Measurements from ENCODE around the gene PLRG1.

PLRG1 gene

DNA sequence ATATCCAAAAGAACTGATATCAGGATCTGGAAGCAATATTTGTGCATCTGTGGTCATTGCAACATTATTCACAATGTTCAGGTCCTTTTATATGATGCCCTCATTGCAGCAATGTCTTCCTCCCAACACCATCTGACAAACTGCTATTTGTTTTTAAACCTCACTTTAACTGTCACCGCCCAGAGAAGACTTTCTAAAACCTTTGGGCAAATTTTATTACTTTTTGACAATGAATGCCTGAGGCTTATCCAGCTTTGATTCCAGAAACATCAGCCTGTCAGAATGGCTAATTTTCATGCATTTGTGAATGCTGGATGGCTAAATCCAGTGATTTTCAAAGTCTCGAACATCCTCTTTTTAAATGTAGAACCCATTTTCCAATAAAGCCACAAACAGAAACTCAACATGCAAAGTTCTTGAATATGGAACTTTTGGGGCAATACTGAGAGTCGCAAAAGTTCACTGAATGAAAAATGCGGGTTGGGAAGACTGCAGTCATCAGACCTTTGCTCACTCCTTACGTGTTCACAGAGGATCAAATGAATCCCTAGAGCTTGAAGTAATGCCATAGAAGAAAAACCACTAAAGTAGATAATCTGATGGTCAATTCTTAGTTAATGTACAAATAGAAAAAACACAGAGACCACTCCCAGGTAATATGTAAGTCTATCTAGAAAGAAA is 23.1 kb upstream of the PLRG1 start:
- no peak for DNase-seq

DNA sequence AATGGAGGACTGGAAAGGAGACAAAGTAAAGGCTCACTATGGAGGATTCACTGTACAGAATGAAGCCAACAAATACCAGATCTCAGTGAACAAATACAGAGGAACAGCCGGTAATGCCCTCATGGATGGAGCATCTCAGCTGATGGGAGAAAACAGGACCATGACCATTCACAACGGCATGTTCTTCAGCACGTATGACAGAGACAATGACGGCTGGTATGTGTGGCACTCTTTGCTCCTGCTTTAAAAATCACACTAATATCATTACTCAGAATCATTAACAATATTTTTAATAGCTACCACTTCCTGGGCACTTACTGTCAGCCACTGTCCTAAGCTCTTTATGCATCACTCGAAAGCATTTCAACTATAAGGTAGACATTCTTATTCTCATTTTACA is 19.4 kb upstream of the PLRG1 start:
- DNase-seq = no peak

DNA sequence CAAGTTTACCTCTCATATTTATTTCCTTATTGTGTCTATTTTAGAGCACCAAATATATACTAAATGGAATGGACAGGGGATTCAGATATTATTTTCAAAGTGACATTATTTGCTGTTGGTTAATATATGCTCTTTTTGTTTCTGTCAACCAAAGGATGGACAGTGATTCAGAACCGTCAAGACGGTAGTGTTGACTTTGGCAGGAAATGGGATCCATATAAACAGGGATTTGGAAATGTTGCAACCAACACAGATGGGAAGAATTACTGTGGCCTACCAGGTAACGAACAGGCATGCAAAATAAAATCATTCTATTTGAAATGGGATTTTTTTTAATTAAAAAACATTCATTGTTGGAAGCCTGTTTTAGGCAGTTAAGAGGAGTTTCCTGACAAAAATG is 18.8 kb upstream of the PLRG1 start:
- no peak for DNase-seq

DNA sequence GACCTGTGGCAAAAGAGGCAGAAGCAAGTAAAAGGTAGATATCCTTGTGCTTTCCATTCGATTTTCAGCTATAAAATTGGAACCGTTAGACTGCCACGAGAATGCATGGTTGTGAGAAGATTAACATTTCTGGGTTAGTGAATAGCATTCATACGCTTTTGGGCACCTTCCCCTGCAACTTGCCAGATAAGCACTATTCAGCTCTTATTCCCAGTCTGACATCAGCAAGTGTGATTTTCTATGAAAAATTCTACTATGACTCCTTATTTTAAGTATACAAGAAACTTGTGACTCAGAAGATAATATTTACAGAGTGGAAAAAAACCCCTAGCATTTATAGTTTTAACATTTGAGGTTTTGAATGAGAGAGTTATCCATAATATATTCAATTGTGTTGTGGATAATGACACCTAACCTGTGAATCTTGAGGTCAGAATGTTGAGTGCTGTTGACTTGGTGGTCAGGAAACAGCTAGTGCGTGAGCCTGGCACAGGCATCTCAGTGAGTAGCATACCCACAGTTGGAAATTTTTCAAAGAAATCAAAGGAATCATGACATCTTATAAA is 16.5 kb upstream of the PLRG1 start:
- no peak for DNase-seq

DNA sequence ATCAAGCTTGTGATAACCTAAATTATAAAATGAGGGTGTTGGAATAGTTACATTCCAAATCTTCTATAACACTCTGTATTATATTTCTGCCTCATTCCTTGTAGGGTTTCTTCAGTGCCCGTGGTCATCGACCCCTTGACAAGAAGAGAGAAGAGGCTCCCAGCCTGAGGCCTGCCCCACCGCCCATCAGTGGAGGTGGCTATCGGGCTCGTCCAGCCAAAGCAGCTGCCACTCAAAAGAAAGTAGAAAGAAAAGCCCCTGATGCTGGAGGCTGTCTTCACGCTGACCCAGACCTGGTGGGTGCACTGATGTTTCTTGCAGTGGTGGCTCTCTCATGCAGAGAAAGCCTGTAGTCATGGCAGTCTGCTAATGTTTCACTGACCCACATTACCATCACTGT is 15.5 kb upstream of the PLRG1 start:
- DNase-seq = no peak

DNA sequence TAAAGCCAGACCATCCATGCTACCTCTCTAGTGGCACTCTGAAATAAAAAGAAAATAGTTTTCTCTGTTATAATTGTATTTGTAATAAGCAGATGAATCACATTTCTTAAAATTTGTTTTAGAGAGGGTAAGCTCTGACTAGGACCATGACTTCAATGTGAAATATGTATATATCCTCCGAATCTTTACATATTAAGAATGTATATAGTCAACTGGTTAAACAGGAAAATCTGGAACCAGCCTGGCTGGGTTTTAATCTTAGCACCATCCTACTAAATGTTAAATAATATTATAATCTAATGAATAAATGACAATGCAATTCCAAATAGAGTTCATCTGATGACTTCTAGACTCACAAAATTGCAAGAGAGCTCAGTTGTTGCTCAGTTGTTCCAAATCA is 14.1 kb upstream of the PLRG1 start:
- no peak for DNase-seq

DNA sequence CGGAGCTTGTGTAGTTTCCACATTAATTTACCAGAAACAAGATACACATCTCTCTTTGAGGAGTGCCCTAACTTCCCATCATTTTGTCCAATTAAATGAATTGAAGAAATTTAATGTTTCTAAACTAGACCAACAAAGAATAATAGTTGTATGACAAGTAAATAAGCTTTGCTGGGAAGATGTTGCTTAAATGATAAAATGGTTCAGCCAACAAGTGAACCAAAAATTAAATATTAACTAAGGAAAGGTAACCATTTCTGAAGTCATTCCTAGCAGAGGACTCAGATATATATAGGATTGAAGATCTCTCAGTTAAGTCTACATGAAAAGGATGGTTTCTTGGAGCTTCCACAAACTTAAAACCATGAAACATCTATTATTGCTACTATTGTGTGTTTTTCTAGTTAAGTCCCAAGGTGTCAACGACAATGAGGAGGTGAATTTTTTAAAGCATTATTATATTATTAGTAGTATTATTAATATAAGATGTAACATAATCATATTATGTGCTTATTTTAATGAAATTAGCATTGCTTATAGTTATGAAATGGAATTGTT is 12.6 kb upstream of the PLRG1 start, which contains the start of gene FGB:
TSS of gene FGB (plus strand) at position 315 of the 558 bp plus-strand sequence. CDS start at position 323, 8 bp downstream.
- DNase-seq = no peak

DNA sequence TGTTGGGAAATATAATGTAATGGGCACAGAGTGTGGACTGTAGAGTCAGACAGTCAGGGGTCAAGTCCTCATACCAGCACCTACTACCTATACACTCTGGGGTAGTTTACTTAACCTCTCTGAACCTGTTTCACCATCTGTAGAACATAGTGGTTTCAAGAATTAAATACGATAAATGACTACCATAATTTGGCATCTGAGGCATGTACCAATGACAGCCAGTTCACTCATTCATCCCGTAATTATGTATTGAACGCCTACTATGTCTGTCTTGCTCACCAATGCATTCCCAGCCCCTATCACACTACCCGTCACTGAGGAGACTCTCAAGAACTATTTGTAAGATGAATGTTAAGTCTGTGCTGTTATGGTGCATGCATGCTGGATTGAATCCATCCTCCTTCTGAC is 10.6 kb upstream of the PLRG1 start:
- DNase-seq = no peak

DNA sequence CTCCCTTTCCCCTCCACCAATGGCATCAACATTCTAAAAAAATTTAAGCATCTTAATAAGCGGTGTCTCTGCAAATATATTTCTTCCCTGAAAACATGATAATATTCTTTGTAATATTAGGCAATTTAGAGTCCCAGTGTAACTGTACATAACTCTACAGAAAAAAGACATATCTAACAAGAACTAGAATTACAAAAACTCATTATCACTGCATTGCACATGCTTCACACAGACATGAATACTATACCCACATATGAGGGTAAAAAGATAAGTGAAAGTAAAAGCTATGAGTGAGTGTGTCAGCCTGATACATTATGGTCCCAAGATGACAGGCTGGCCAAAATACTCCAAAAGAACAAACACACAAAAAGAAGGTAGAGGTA is 10.2 kb upstream of the PLRG1 start:
- DNase-seq = no peak

DNA sequence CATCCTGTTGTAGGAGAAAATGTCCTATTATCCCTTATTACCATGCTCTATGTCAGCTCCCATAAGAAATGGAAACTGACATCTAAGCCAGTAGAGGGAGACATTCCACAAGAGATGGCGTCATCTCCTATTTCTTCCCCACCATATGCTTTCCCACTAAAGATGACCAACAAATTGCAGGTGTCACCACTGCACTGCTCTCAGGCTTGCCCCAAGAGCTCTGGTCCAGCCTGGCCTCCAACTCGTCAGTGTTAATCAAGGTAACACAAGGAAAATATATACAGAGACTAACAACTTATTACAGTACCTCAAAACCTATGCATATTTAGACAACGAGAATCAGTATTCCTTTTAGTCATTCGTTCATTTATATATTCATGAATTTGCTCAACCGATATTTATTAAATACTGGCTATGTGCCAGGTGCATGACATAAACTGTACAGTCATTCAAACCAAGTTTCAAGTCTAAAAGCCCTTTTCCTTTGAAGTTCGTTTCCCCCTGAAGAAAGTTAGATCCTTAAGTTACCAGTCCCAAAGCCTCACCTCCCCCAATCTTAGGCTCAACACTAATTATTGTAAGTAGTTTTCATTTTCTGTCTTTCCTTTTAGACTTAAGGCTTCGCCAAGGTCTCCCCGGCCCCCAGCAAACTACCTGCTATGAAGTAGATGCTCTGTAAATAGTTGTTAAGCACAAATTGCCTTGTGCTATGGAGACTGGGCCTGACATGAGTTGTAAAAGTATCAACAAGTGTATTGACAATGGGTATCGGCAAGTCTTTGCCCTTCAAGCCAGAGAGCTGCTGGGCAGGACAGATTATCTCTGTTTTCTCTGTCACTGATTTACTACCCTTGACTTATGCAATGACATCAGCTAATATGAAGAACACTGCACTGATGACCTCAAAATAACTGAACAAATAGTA is 9.6 kb upstream of the PLRG1 start:
- no peak for DNase-seq

DNA sequence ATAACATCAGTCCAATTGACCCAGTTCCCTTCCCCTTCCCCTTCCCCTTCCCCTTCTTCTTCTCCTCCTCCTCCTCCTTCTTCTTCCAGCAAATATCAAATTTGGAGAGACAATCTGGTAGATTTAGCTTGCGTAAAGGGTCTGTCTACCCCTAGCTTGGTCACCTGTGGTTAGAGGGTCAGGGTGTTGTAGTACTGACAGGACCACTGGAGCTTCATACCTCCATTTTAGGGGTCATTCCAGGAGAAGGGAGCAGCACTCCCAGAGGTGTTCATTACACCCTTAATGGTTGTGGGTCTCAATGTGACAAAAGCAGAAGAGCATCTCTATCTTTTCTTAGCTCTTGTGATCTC is 8.9 kb upstream of the PLRG1 start:
- DNase-seq = no peak

DNA sequence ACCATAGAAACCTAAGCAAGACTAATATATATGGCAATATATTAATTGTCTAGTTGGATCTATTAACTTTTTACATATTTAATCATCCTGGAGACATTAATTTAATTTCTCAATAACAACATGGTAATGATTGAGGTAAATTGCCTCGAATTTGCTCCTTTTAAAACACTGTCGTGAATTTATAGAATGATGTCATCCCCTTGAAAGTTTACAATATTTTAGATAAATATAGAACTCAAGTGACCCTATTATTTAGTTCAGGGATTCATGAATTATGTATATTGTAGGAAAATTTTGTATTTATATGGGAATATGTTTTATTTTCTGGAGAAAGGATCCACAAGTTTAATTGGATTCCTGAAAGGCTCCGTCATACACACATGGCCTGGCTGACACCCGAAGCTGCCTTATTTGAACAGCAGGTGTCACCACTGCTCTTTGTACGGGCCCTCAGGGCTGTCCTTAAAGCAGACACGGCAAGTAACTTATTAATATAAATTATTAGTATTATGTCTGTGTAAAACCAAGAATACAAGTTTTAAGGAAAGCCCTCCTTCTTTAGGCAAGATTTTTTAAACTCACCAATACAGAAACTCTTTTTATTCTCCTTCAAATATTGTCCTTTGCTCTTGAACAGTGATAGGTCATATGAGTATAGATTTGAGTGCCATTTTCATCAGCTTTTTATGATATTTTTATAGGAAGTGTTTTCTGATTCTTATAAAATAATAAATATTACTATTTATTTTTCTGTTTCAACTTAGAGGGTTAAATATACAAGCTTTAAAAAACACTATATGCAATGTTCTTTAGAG is 1.9 kb upstream of the PLRG1 start:
- peak; percentile 22 for DNase-seq

DNA sequence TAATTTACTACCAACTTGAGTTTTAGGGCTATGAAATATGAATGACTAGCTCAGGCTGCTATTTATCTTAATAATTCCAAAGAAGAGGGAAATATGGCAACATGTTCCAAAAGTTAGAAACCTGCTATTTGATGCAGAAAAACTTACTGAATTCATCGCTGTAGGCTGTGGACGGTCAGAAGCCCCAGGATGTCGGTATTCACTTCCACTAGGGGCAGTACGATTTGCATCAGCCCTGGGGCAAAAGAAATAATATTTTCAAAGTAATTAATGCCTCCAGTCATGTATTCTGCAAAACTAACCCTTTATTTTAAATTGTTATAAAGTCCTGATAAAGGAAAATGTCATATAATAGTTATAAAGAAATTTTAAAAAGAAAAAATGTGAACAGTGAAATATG is 4.5 kb downstream of the PLRG1 start:
- no peak for DNase-seq

DNA sequence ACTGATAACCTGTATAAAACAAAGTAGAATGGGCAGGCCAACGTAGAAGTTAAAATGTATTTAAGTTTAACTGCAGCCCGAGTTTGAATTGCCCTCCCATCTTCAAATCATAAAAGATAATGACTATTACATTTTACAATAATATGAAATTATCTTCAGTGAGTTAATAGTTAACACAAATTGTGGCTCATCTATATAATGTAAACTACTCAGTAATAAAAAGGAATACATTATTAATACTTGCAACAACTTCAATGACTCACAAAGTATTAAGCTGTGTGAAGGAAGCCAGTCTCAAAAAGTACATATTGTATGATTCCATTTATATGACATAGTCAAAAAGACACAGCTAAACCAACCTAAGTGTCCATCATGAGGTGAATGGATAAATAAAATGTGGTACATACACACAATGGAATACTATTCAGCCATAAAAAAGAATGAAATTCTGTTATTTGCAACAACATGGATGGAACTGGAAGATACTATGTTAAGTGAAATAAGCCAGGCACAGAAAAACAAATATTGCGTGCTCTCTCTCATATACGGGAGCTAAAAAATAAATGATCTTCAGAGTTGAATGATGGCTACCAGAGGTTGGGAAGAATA is 7.8 kb downstream of the PLRG1 start:
- no peak for DNase-seq

DNA sequence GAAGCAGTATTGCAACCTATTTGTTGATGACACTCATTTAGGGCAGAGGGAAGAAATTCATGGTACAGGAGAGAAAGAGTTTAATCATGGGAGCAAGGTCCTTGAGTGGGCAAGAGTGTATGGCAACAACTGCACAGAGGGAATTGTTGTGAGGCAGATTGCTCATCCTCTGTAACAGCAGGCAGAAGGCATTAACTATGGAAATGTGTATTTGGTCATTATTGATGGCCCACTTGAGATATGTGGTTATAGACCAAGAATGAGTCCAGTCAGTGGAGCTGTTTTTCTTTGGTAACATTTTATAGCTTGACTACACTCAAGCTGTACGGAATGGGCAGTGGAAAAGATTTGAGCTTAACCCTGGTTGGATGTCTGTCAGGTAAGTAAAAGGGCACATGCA is 15.9 kb downstream of the PLRG1 start:
- DNase-seq = no peak

DNA sequence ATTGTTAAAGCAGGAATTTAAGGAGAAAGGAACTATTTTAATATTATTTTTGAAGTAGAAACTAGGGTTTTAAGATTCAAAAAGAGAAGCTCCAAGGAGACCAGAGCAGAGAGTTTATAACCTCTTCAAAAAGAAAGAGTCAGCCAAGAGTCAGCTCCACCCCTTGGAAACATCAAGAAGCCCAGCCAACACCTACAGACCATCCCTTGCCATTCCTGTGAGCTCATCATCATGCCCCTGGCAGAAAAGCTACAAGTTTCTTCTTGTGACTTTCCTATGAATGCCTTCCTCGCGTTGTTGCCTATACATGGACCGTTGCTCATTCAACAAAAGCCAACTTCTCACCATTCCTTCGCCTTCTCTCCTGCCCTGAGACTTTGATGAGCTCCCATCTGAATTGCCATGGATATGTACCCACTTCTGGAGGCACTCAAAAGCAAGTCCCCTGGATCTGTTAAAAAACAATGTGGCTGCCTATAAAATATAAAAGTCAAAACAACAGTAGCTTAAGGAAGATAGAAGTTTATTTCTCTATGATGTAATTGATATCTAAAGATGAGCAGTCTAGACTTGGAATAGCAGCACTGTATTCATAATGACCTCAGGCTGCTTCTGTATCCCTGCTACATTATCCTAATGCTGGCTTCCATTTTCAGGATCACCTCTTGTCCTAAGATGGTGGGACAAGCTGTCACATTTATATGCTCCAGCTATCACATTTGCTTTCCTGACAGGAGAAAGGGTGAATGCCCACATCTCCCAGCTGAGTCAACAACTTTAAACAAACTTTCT is 20.3 kb downstream of the PLRG1 start:
- DNase-seq = no peak

DNA sequence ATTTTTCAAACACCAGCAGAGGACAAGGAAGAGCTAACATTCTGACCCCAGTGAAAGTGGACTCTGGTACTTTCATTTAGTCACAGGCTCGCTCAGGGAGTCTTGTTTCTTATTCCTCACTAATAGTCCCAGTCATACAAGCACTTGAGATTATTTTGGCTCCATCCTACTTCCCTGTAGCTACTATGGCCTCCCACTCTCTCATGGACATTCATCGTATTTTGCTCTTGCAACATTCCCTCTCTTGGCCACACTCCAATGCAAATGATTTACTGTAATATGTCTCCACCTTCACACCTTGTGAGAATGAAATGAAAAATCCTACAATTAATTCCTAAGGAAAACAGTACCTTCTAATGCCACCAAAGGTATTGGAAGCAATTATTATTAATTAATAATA is 21.3 kb downstream of the PLRG1 start:
- DNase-seq = no peak

DNA sequence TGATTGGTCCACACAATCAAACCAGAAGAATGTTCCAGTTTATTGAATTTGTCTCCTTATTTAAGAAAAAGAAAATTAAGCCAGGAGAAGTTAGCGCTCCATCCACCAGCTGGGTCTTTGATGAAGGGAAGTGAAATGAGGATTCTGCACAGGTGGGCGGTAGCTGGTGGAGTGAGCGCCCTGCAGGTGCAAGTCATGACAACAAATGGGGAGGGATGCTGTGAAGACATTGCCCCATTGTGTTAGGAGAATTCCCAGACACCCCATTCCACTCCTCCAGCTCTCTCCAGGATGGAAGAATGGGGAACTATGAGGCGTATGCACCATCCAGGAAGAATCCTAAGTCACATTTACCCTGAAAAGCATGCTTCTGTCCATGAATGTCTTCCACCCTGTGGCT is 22.9 kb downstream of the PLRG1 start:
- DNase-seq = no peak

DNA sequence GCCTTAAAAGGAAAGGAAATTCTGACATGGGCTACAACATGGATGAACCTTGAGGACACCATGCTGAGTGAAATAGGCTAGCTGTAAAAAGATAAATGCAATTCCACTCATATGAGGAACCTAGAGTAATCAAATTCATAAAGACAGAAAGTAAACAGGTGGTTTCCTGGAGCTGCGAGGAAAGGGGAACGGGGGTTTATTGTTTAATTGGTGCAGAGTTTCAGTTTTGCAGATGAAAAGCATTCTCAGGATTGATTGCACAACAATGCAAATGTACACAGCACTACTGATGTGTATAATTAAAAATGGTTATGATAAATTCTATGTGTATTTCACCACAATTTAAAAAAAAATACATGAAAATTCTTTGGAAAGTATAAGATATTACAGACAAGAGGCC is 24.0 kb downstream of the PLRG1 start:
- DNase-seq = no peak

DNA sequence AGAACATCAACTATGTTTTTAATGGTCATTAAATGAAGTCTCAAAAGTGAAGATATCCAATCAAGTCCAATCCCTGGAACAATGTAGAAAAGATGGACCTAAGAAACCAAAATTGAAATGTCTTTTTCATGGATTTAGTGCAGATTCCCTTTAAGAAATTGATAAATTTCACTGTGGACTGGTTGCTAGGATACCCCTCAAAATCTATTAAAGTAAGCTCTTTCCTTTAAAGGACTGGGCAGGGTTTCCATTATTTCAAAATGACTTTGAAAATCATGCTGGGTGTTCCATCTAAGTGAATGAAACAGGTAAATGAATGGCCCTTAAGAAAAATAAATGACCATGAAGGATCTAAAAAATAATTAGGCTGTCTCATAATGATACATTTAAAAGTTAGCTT is 28.6 kb downstream of the PLRG1 start:
- no peak for DNase-seq

DNA sequence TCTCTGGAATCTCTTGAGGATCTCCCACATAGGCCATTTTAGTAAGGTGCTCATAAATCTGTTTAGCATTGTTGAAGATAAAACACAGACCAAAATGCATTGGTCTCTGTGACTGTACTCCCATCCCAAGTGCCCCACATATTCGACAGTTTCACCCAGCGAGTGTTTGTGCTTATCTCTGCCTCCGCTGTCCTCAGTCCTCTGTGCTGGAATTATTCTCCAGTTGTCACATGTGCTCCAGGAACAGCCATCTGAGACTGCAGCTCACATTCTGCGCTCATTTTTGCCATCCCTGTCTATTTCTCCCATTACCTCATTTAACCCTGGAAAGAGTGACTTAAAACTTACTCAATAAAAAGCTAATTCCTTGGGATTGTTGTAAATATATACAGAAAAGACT is 31.0 kb downstream of the PLRG1 start:
- DNase-seq = no peak

DNA sequence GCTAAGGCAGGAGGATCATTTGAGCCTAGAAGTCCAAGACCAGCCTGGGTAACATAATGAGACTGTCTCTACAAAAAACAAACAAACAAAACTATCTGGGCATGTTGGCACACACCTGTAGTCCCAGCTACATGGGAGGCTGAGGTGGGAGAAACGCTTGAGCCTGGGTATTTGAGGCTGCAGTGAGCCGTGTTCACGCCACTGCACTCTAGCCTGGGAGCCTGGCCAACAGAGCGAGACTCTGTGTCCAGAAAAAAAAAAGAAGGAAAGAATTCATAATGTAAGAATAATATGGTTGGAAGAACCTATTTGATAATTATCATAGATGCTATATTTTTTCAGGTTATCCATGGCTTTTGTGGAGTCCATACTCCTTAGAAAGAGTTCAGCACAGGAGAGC is 32.6 kb downstream of the PLRG1 start:
- no peak for DNase-seq
